ENCODE data around the gene OTUB1. TPM values are rescaled to one million over a fixed set of nuclear protein-coding genes. Genes with fewer than 3 reads are reported as not detected.

OTUB1 gene
- total and polyA plus RNA-seq, 2 of the 13 experiments (the other 11 are each of a cell fraction or from before 2014, with no cell fraction given), result 58.8 to 130 TPM

GRCh38 chr11:63974259-63975143, 11.7 kb upstream of the OTUB1 start, which contains the start of gene COX8A (continued):
- TF ChIP-seq KIAA2018 (CRISPR knock-in tag; IDR thresholded peaks at IDR 0.05; ENCODE audit: borderline replicate concordance) (no peak), ZNF616 (CRISPR knock-in tag; IDR thresholded peaks at IDR 0.05; ENCODE audit: low read depth) (peak; percentile 32; the same call in 1 of the 2 replicates), KMT2A (CRISPR knock-in tag; IDR thresholded peaks at IDR 0.05) (peak; percentile 90), ZNF530 (CRISPR knock-in tag; IDR thresholded peaks at IDR 0.05; ENCODE audit: low read depth) (no peak), HDAC2 (CRISPR knock-in tag; IDR thresholded peaks at IDR 0.05) (peak; percentile 48), ZNF362 (CRISPR knock-in tag; IDR thresholded peaks at IDR 0.05; ENCODE audit: borderline replicate concordance) (peak; percentile 54), ZBTB7B (CRISPR knock-in tag; IDR thresholded peaks at IDR 0.05) (peak; percentile 57), CREM (IDR thresholded peaks at IDR 0.05) (peak; percentile 96), CREM (CRISPR knock-in tag; IDR thresholded peaks at IDR 0.05) (0 out of 2 replicates have a peak, but pooled peaks have one; percentile 34), U2AF1 (optimal IDR thresholded peaks at IDR 0.05; ENCODE audit: low read depth, low read length) (no peak), HNRNPL (IDR thresholded peaks at IDR 0.05; ENCODE audit: low read depth, low read length) (peak; percentile 69; the same call in 1 of the 2 replicates), ZNF883 (CRISPR knock-in tag; IDR thresholded peaks at IDR 0.05; ENCODE audit: not compliant biosample characterization) (peak; percentile 87), KAT8 (CRISPR knock-in tag; IDR thresholded peaks at IDR 0.05) (peak; percentile 99), ZNF12 (CRISPR knock-in tag; IDR thresholded peaks at IDR 0.05) (0 out of 2 replicates have a peak, but pooled peaks have one; percentile 20), THAP8 (CRISPR knock-in tag; IDR thresholded peaks at IDR 0.05; ENCODE audit: borderline replicate concordance) (0 out of 2 replicates have a peak, but pooled peaks have one; percentile 16), ZNF792 (CRISPR knock-in tag; IDR thresholded peaks at IDR 0.05) (peak; percentile 75; the same call in 1 of the 2 replicates), ZNF567 (CRISPR knock-in tag; IDR thresholded peaks at IDR 0.05; ENCODE audit: borderline replicate concordance) (peak; percentile 61; the same call in 1 of the 2 replicates), MYNN (CRISPR knock-in tag; IDR thresholded peaks at IDR 0.05; ENCODE audit: low read depth) (no peak), ZMAT3 (CRISPR knock-in tag; conservative IDR thresholded peaks at IDR 0.05) (no peak; the same call in 1 of the 2 replicates), TMF1 (CRISPR knock-in tag; IDR thresholded peaks at IDR 0.05; ENCODE audit: low read depth) (no peak)
